ENCODE data around the gene KLF13.
A peak's percentile ranks its signal among the peaks of the same experiment; 100 is the strongest.

KLF13 gene

GRCh38 chr15:31326156-31326874 is at the start of gene KLF13:
Gene KLF13 (plus strand): TSS chr15:31326835. CDS start chr15:31327213, 378 bp downstream.
- peak; percentile 85 for DNase-seq

GRCh38 chr15:31277335-31278060 is 49.1 kb upstream of the KLF13 start:
- DNase-seq: no peak

GRCh38 chr15:31278061-31278445 is 48.6 kb upstream of the KLF13 start:
- DNase-seq: no peak

GRCh38 chr15:31278544-31279220 is 48.0 kb upstream of the KLF13 start:
- no peak for DNase-seq

GRCh38 chr15:31279221-31280045 is 47.2 kb upstream of the KLF13 start:
- DNase-seq: no peak

GRCh38 chr15:31280046-31280830 is 46.4 kb upstream of the KLF13 start:
- peak; percentile 56 for DNase-seq

- DNase-seq: no peak
These were observed 45.8 kb upstream of the KLF13 start for GRCh38 chr15:31280831-31281216.

- no peak for DNase-seq
These were observed 43.6 kb upstream of the KLF13 start for GRCh38 chr15:31283043-31283442.

GRCh38 chr15:31285772-31286261 is 40.8 kb upstream of the KLF13 start:
- DNase-seq: no peak

- no peak for DNase-seq
These were observed 35.5 kb upstream of the KLF13 start for GRCh38 chr15:31291048-31291578.

- DNase-seq: no peak
These were observed 34.1 kb upstream of the KLF13 start for GRCh38 chr15:31292391-31293015.

GRCh38 chr15:31293655-31294054 is 33.0 kb upstream of the KLF13 start:
- DNase-seq: no peak

GRCh38 chr15:31294067-31294466 is 32.6 kb upstream of the KLF13 start:
- DNase-seq: no peak

GRCh38 chr15:31295658-31296057 is 31.0 kb upstream of the KLF13 start:
- no peak for DNase-seq

- no peak for DNase-seq
These were observed 30.4 kb upstream of the KLF13 start for GRCh38 chr15:31296219-31296645.

- no peak for DNase-seq
These were observed 29.7 kb upstream of the KLF13 start for GRCh38 chr15:31296646-31297574.

GRCh38 chr15:31297575-31298456 is 28.8 kb upstream of the KLF13 start:
- DNase-seq: no peak

- no peak for DNase-seq
These were observed 27.9 kb upstream of the KLF13 start for GRCh38 chr15:31298707-31299172.

GRCh38 chr15:31300208-31300661 is 26.4 kb upstream of the KLF13 start:
- DNase-seq: no peak

All from NCI-H446 treated with DMSO at 0.1 percent for 48 hours (cell line).